ENCODE results near the gene PREPL. TPM values are rescaled to one million over a fixed set of nuclear protein-coding genes. Genes with fewer than 3 reads are reported as not detected.

PREPL gene
- total RNA-seq, 1 donor from 2014 or later: 23.7 TPM

- intact Hi-C loops (cut with micrococcal nuclease): no loop called here
Observed at GRCh38 chr2:44297431-44297830, 63.9 kb downstream of the PREPL start.

DNA sequence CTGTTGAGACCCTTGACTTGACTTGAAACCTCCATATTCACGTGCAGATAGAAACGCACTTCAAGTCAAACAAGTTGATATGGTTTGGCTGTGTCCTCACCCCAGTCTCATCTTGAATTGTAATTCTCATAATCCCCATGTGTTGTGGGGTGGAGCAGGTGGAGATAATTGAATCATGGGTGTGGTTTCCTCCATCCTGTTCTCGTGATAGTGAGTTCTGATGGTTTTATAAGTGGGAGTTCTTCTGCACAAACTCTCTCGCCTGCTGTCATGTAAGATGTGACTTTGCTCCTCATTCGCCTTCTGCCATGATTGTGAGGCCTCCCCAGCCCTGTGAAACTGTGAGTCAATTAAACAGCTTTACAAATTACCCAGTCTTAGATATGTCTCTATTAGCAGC lies 64.6 kb downstream of the PREPL start:
- intact Hi-C loops (cut with micrococcal nuclease): no loop called here

DNA sequence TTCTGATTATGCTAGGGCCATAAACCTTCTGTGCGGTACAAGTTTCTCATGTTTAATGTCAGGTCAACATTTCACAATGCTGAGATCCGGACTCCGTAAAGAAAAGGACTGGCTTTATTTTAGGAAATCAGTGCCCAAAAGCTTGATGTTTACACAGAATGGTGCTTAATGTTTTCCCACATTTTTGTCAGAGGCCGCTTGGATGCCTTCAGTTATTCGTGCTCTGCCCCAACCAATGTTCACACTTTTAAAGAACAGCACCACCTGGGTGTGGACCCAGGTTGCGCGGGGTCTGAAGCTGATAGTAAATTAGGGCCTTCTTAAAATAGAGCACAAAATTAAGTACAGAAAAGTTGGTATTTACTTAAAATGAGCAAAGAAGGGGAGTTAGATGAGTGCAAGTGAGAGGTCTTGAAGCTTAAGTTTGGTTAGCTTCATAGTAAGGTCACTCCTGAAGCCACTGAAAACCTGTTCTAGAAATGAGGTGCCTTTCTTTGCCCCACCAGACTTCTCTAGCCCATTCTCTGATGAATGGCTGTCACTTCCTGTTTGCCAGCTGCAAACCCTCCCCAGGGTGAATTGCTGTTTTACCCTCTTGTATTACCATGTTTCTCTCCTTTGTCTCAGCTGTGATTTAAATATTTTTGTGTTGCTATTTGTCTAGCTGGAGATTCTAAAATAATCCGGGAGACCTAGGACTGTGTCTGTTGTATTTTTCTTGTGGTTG lies 65.5 kb downstream of the PREPL start:
- intact Hi-C loops (cut with micrococcal nuclease): loop anchor here (1.0 to 2.0 kb wide), 2 partner anchors 208 to 251 kb away; no protein-coding TSS in a partner anchor

DNA sequence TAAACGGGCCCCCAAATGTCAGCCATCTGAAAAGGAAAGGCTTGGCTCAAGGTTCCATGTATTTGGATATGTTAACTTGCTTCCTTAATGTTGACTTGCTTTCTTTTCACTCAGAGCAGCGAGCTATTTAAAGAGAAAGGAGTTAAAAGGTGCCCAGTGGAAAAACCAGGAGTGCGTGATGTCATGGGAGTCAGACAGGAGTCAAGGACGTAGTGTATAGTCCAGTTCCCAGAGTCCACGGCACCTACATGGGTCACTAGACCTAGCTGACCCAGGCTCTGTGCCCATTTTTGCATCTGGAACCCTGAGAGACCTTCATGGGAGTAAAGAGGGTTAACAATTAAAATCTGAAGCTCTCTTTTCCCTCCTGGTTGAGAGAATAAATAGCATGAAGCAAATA lies 66.2 kb downstream of the PREPL start:
- intact Hi-C loops (cut with micrococcal nuclease): loop anchor here (1.0 to 2.0 kb wide), 2 partner anchors 208 to 250 kb away; no protein-coding TSS in a partner anchor

- intact Hi-C loops (cut with micrococcal nuclease): loop anchor here (5.0 kb wide), 1 partner anchor 49 kb away; no protein-coding TSS in a partner anchor
Observed at GRCh38 chr2:44291281-44292248, 69.7 kb downstream of the PREPL start.

DNA sequence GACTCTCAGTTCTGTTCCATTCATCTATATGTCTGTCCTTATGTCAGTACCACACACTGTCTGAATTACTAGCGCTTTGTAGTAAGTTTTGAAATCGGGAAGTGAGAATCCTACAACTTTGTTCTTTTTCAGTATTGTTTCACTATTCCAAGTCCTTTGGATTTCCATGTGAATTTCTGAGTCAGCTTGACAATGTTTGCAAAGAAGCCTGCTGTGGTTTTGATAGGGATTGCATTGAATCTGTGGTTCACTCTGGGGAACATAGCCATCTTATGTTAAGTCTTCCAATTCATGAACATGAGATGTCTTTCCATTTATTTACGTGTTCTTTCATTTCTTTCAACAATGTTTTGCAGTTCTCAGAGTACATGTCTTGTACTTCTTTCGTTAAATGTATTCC lies 71.0 kb downstream of the PREPL start:
- intact Hi-C loops (cut with micrococcal nuclease): loop anchor here (5.0 kb wide), 1 partner anchor 48 kb away; no protein-coding TSS in a partner anchor

GRCh38 chr2:44286884-44287638 lies 74.2 kb downstream of the PREPL start:
- intact Hi-C loops (cut with micrococcal nuclease): no loop called here

- intact Hi-C loops (cut with micrococcal nuclease): no loop called here
Observed at GRCh38 chr2:44286119-44286883, 75.0 kb downstream of the PREPL start.

DNA sequence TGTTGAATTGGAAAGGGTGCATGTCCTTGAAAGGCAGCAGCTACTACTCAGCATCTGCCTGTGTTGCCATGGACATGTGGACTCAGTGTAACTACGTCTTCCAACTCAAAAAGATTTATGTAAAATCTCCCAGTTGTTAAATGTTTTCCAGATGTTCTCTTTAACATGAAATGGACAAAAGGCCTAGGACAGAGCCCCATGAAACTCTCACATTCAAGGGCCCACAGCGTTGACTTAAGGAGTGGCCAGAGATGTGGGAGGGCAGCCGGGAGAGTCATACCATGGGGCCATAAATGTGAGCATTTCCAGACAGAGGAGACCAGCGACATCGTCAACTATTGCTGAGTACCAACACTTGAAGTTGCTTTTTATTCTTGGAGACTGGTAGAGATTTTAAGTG lies 76.1 kb downstream of the PREPL start:
- intact Hi-C loops (cut with micrococcal nuclease): no loop called here

DNA sequence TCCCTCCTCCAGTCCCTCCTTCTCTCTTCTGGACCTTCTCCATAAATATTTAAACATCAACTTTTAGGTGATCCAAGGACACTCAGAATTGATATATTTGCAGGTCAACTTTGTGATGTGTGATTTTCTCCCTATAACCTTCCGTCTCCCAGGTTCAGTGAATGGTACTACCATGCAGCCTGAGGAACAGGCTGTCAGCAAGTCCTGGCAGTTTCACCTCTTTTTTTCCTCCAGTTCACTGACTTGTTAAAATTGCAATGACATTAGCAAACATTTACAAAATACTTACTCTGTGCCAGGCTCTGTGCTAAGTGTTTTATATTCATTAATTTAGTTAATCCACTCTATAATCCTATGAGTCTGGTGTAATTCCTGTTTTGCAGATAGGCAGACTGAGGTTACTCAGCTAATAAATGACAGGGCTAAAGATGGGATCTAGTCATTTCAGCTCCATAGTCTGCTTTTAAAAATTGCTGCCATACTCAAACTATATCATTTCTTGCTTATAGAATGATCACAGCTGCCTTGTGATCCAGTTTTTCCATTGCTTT lies 78.1 kb downstream of the PREPL start:
- intact Hi-C loops (cut with micrococcal nuclease): no loop called here

- intact Hi-C loops (cut with micrococcal nuclease): no loop called here
Observed at GRCh38 chr2:44280869-44281268, 80.4 kb downstream of the PREPL start.

- intact Hi-C loops (cut with micrococcal nuclease): no loop called here
Observed at GRCh38 chr2:44277541-44277940, 83.8 kb downstream of the PREPL start.

DNA sequence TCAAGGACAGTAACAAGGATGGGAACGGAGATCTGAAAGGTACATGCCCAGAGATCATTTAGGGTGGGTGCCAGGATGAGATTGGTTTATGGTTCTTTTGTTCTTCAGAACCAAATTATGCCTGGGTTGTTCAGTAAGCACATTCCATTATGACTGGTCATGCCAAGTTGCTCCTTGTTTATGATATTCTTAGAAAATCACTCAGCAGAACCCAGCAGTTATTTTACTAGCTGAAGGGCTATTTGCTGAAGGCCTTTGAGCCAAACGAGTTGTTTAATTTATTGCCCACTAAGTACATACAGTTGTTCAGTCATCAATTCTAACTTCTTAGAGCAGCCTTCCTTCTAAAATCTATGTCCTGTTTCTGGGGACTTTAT lies 85.4 kb downstream of the PREPL start:
- intact Hi-C loops (cut with micrococcal nuclease): no loop called here

DNA sequence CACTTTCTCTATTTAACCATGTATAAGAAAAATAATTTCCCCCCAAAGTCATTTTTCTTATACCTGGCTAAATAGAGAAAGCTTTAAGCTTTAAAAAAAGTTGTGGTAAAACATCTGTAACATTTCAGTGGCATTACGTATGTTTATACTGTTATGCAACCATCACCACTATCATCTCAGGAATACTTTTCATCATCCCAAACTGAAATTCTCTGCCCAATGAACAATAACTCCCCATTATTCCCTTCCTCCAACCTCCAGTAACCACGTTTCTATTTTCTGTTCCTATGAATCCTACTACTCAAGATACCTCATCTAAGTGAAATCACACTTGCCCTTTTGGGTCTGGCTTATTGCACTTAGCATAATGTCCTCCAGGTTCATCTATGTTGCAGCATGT lies 87.7 kb downstream of the PREPL start:
- intact Hi-C loops (cut with micrococcal nuclease): no loop called here

DNA sequence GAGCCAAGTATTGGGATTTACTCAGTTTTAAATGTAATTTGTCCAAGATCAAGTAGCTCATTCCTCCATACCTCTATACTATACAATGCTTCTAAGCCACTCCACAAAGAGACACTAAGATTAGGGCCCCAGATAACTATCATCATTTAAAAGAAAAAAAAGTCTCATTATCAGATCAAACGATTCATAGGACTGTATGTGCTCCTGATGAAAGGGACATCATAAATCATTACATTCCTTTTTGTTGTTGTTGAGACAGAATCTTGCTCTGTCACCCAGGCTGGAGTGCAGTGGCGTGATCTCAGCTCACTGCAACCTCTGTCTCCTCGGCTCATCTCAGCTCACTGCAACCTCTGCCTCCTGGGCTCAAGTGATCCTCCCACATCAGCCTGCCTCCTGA lies 88.2 kb downstream of the PREPL start:
- intact Hi-C loops (cut with micrococcal nuclease): no loop called here

DNA sequence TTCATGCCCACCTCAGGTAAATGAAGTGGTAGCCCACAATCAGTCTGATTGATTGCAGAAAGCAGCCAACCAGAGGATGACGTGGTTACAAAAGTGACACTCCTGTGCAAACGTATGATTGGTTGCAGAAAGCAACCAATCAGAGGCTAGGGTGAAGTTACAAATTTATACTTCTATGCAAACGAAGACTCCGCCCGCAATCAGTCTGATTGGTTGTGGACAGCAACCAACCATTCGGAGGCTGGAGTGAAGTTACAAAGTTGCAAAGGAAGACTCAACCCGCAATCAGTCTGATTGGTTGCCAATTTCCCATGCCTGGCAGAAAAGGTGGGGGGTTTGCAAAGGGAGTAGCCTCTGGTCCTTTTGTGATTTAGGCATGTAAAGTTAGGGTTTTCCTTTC lies 90.0 kb downstream of the PREPL start:
- intact Hi-C loops (cut with micrococcal nuclease): no loop called here

GRCh38 chr2:44269831-44270230 lies 91.5 kb downstream of the PREPL start:
- intact Hi-C loops (cut with micrococcal nuclease): no loop called here

DNA sequence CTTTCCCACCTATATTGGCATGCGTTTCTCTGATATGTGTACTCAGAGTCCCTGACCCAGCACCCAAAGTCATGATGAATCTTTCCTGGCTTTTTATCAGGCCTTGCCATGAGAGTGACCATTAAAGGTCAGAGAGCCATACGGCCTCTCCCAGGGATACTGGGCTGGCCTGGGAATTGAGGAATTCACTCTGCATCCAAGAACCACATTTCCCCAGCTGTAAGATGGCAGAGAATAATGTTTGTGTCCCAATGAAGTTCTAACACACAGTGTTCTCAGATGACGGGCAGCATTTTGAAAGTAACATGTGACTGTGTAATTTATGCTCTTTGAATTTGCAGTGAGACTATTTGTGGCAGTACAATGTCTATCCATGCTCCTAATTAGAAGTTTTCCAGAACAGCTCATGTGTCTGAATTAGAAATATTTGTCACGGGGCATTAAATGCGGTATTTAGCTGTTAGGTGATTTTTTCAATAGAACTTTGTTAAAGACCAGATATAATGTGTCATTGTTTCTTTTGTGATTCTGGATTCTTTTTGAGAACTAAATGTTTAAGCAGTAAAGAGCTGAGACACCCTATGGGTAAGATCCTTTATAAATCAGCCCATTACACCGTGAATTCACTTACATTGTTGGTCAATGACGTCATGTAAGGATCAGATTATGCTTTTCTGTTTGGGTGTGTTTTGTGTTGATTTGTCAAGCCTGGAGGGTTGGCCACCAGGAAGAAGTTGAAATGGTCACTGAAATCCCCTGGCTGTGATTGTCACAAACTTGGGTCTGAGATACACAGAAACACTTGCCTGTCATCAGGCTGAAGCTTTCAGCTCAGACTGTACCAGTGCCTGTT lies 93.3 kb downstream of the PREPL start:
- intact Hi-C loops (cut with micrococcal nuclease): no loop called here

All from T-helper 1 cell treated with Interleukin-12 subunit alpha and Interleukin-12 subunit beta and Interleukin-4 antibody, amounts not matched to agents 30 ng/mL and 1 ng/mL, for 36 hours (primary cell).